ENCODE measurements around the gene NQO1.

NQO1 gene

GRCh38 chr16:69748694-69749345 is 22.5 kb upstream of the NQO1 start:
- H3K27ac ChIP-seq (ENCODE audit: poor library complexity, severe bottlenecking): no peak overlapping the region
- H3K4me3 ChIP-seq (ENCODE audit: severe bottlenecking): no peak overlapping the region
- no peaks in the 10 kb centered on the region for H3K27me3 ChIP-seq (ENCODE audit: insufficient read depth, poor library complexity, severe bottlenecking)
- H3K4me1 ChIP-seq (ENCODE audit: insufficient read depth, poor library complexity, severe bottlenecking): no peaks in the 10 kb centered on the region
- H3K9me3 ChIP-seq (ENCODE audit: severe bottlenecking): no peaks in the 10 kb centered on the region
- H3K36me3 ChIP-seq (ENCODE audit: low read depth): peaks cover 86% of the 10 kb centered on the region
- TF ChIP-seq CTCF (IDR thresholded peaks at IDR 0.05; ENCODE audit: poor library complexity, severe bottlenecking): no peak
- DNase-seq (ENCODE audit: low spot score) (no peak), ATAC-seq (ENCODE audit: low read depth) (no peak)

GRCh38 chr16:69747115-69747514 is 20.8 kb upstream of the NQO1 start:
- Histone ChIP-seq H3K9me3 (ENCODE audit: severe bottlenecking) (no peaks in the 10 kb centered on the region), H3K27ac (ENCODE audit: poor library complexity, severe bottlenecking) (no peak overlapping the region), H3K36me3 (ENCODE audit: low read depth) (peaks cover 96% of the 10 kb centered on the region), H3K27me3 (ENCODE audit: insufficient read depth, poor library complexity, severe bottlenecking) (no peaks in the 10 kb centered on the region), H3K4me3 (ENCODE audit: severe bottlenecking) (no peak overlapping the region), H3K4me1 (ENCODE audit: insufficient read depth, poor library complexity, severe bottlenecking) (peaks cover 2% of the 10 kb centered on the region)
- DNase-seq (ENCODE audit: low spot score): no peak
- TF ChIP-seq CTCF (IDR thresholded peaks at IDR 0.05; ENCODE audit: poor library complexity, severe bottlenecking): no peak
- ATAC-seq (ENCODE audit: low read depth): no peak

GRCh38 chr16:69745959-69746358 is 19.6 kb upstream of the NQO1 start:
- Histone ChIP-seq H3K27ac (ENCODE audit: poor library complexity, severe bottlenecking) (no peak overlapping the region), H3K36me3 (ENCODE audit: low read depth) (peaks cover 96% of the 10 kb centered on the region), H3K9me3 (ENCODE audit: severe bottlenecking) (no peaks in the 10 kb centered on the region), H3K4me1 (ENCODE audit: insufficient read depth, poor library complexity, severe bottlenecking) (peaks cover 12% of the 10 kb centered on the region), H3K4me3 (ENCODE audit: severe bottlenecking) (no peak overlapping the region), H3K27me3 (ENCODE audit: insufficient read depth, poor library complexity, severe bottlenecking) (no peaks in the 10 kb centered on the region)
- ATAC-seq (ENCODE audit: low read depth) (no peak), DNase-seq (ENCODE audit: low spot score) (no peak)
- no peak for TF ChIP-seq CTCF (IDR thresholded peaks at IDR 0.05; ENCODE audit: poor library complexity, severe bottlenecking)

GRCh38 chr16:69745232-69745612 is 18.9 kb upstream of the NQO1 start:
- no peak for TF ChIP-seq CTCF (IDR thresholded peaks at IDR 0.05; ENCODE audit: poor library complexity, severe bottlenecking)
- H3K9me3 ChIP-seq (ENCODE audit: severe bottlenecking): no peaks in the 10 kb centered on the region
- no peak overlapping the region for H3K4me3 ChIP-seq (ENCODE audit: severe bottlenecking)
- H3K36me3 ChIP-seq (ENCODE audit: low read depth): peaks cover 96% of the 10 kb centered on the region
- H3K27me3 ChIP-seq (ENCODE audit: insufficient read depth, poor library complexity, severe bottlenecking): no peaks in the 10 kb centered on the region
- ATAC-seq (ENCODE audit: low read depth) (no peak), DNase-seq (ENCODE audit: low spot score) (no peak)
- H3K4me1 ChIP-seq (ENCODE audit: insufficient read depth, poor library complexity, severe bottlenecking): peaks cover 12% of the 10 kb centered on the region
- no peak overlapping the region for H3K27ac ChIP-seq (ENCODE audit: poor library complexity, severe bottlenecking)
